ENCODE measurements around the gene NEK6.

DNA sequence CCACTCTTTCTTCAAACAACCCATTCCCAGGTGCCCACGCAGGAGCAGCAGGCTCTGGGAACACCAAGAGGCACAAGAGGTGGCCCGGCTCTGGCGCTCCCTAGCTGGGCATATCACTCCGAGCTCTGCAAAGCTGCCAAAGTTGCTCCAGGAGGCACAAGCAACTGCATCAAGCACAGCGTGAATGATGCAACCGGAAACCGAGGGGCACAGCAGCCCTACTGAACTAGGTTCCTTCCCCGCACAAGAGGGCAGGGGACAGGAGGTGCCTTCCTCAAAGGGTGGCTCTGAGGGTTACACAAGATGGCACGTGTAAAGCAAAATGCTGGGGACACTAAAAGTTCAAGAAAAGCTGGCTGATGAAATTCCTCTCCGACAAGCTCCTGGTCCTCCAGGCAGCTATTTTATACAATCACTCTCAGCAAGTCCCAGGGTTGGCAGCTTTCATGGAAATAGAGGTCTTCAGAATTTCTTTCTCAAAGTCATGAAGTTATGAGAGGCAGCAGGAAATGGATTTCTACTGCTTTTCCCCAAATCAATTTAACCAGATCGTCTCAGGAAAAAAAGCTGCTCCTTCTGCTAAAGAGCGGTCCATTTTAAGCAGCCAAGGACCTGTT is 134.6 kb downstream of the NEK6 start:
- TF ChIP-seq, protein P1, sequence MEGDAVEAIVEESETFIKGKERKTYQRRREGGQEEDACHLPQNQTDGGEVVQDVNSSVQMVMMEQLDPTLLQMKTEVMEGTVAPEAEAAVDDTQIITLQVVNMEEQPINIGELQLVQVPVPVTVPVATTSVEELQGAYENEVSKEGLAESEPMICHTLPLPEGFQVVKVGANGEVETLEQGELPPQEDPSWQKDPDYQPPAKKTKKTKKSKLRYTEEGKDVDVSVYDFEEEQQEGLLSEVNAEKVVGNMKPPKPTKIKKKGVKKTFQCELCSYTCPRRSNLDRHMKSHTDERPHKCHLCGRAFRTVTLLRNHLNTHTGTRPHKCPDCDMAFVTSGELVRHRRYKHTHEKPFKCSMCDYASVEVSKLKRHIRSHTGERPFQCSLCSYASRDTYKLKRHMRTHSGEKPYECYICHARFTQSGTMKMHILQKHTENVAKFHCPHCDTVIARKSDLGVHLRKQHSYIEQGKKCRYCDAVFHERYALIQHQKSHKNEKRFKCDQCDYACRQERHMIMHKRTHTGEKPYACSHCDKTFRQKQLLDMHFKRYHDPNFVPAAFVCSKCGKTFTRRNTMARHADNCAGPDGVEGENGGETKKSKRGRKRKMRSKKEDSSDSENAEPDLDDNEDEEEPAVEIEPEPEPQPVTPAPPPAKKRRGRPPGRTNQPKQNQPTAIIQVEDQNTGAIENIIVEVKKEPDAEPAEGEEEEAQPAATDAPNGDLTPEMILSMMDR (conservative IDR thresholded peaks at IDR 0.05): no peak
- no peak for TF ChIP-seq ZFX (IDR thresholded peaks at IDR 0.05)

Measured in C4-2B (cell line).